Effector memory CD4-positive, alpha-beta T cell (primary cell): ENCODE results near the gene COMMD7.
A peak's percentile ranks its signal among the peaks of the same experiment; 100 is the strongest.

Experiments used
- DNase-seq, 3 donors: peaks; one replicate each; pipeline ENCODE4 v3.0.0-alpha.2; 2020
- H3K27ac ChIP-seq: 2 replicates; pipeline ENCODE4 v1.7.0; 2013; ENCODE audit warnings: mild to moderate bottlenecking, low read length, moderate library complexity; ENCODE audit not compliant: insufficient read depth, poor library complexity, severe bottlenecking
- H3K27me3 ChIP-seq: replicated peaks from 2 replicates; pipeline ENCODE4 v1.7.0; 2013; ENCODE audit warnings: mild to moderate bottlenecking, low read length; ENCODE audit not compliant: insufficient read depth, control insufficient read depth, poor library complexity, severe bottlenecking
- H3K36me3 ChIP-seq: 2 replicates; pipeline ENCODE4 v1.7.0; 2013; ENCODE audit warnings: mild to moderate bottlenecking, low read length, moderate library complexity; ENCODE audit not compliant: control insufficient read depth, insufficient read depth
- H3K4me1 ChIP-seq: 2 replicates; pipeline ENCODE4 v1.7.0; 2013; ENCODE audit warnings: low read length, mild to moderate bottlenecking; ENCODE audit not compliant: control insufficient read depth, insufficient read depth, poor library complexity, severe bottlenecking
- H3K4me3 ChIP-seq: 2 replicates; pipeline ENCODE4 v1.7.0; 2013; ENCODE audit warnings: low read length, low read depth, mild to moderate bottlenecking; ENCODE audit not compliant: insufficient read depth, poor library complexity, severe bottlenecking
- H3K9me3 ChIP-seq: 2 replicates; pipeline ENCODE4 v1.7.0; 2013; ENCODE audit warnings: mild to moderate bottlenecking, low read length, moderate library complexity; ENCODE audit not compliant: control insufficient read depth

The COMMD7 gene

DNA sequence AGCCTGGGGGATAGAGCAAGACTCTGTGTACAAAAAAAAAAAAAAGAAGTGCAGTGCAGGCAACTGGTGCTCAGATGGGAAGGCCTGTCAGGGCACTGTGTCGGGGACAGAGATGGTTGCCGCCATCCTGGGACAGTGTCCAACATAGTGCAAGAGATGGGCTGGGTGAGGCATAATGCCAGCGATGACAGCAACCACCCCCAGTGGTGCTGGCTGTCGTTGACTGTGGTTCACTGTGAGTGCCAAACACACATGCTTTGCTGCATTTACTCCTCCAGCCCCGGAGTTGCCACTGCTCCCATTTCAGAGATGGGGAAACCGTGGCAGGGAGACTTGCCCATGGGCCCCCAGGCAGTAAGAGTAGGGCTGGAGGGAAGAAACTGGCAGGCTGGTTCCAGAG is 64.3 kb downstream of the COMMD7 start:
- H3K36me3 ChIP-seq: no peaks in the 10 kb centered on the region
- no peak overlapping the region for H3K27ac ChIP-seq
- no peaks in the 10 kb centered on the region for H3K9me3 ChIP-seq
- H3K27me3 ChIP-seq: no peaks in the 10 kb centered on the region
- H3K4me3 ChIP-seq: no peak overlapping the region
- DNase-seq: no peak
- no peaks in the 10 kb centered on the region for H3K4me1 ChIP-seq

DNA sequence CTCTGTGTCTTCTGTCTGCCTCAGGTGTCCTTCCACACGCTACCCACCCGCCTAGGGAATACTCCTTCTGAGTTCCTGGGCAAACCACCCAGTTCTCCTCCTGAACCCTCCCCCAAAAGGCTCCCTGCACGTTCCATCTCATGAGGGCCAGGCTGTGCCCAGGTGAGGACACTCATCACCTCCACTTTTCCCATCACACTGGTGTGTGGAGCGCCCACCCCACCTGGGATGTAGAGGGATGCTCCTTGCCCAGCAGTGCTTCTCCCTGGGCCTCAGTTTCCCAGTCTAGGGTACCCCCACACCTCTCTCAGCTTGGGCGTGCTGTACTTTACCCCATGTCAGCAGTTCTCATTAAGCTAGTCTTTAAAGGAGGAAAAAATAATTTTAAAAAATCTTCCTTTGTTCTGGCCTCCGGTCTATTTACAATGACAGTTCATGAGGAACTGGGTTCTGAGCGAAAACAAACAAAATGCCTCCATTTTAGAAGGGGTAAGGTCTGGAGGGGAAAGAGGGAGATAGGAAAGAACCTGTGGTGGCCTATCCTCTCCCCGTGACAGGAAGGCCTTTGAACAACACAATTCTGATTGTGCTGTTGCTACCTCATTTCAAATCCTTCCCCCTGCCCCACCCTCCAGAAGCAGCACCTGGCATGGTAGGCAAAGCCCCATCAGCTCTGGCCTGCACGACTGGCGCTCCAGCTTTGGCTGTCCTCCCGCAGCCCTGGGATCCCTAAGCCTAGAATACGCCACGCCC is 67.9 kb downstream of the COMMD7 start:
- Histone ChIP-seq H3K4me3 (no peak overlapping the region), H3K36me3 (no peaks in the 10 kb centered on the region), H3K9me3 (no peaks in the 10 kb centered on the region), H3K27ac (no peak overlapping the region), H3K27me3 (no peaks in the 10 kb centered on the region), H3K4me1 (no peaks in the 10 kb centered on the region)
- DNase-seq: no peak

DNA sequence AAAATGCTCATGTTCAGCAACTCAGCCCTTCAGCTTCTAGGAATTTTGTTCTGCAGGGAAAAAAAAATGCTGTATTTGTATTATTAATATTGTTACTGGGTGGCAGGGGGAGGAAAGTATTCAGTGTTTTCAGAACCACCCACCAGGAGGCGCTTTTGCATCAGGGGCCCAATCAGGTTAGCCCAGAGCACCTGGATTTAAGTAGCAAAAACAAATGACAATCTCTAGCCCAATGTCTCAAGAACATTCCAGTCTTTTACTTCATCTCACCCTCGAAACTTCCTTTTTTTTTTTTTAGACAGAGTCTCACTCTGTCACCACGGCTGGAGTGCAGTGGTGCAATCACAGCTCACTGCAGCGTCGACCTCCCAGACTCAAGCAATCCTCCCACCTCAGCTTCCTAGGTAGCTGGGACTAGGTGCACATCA is 68.9 kb downstream of the COMMD7 start:
- no peak overlapping the region for H3K27ac ChIP-seq
- H3K9me3 ChIP-seq: no peaks in the 10 kb centered on the region
- DNase-seq: peak; percentile 32 to 49 (median 34)
- H3K27me3 ChIP-seq: no peaks in the 10 kb centered on the region
- H3K4me1 ChIP-seq: no peaks in the 10 kb centered on the region
- no peaks in the 10 kb centered on the region for H3K36me3 ChIP-seq
- H3K4me3 ChIP-seq: no peak overlapping the region

DNA sequence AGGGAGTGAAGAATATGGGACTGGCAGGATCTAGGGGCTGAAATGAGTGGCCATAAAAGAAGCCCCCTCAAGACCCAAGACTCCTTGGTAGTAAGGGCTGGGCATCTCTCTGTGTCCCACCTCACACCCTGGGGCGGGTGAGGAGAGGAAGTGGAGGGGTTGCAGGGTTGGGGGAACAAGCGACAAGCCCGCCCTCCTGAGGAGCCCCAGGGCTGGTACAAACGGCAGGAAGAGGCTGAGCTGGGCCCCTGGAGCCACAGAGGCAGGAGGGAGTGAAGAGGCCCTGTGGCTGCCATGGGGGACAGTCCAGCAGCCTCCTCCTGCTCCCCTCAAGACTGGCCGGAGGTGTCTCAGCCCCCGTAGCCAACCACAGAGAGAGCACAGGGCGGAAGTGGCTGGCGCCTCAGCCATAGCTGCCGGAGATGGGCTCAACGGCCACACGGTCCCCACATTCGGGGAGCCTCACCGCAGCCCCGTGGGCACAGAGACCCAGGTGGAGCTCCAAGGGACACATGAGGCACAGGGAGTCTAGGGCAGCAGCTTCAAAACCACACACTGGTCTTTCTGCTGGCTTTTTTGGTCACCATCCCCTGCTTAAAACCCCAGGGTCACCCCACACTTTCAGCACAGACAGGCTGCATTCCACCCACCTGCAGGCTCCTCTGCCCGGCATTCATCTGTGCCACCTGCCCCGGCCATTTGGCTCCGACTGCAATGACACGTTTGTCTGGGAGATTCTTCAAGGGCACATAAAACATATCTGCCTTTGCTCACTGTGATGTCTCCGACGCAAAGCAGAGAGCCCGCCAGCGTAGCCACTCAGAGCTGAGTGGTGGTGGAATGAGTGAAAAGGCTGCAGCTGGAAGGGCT is 70.0 kb downstream of the COMMD7 start:
- Histone ChIP-seq H3K36me3 (no peaks in the 10 kb centered on the region), H3K9me3 (no peaks in the 10 kb centered on the region), H3K4me1 (no peaks in the 10 kb centered on the region), H3K27ac (no peak overlapping the region), H3K4me3 (no peak overlapping the region), H3K27me3 (no peaks in the 10 kb centered on the region)
- DNase-seq: no peak

DNA sequence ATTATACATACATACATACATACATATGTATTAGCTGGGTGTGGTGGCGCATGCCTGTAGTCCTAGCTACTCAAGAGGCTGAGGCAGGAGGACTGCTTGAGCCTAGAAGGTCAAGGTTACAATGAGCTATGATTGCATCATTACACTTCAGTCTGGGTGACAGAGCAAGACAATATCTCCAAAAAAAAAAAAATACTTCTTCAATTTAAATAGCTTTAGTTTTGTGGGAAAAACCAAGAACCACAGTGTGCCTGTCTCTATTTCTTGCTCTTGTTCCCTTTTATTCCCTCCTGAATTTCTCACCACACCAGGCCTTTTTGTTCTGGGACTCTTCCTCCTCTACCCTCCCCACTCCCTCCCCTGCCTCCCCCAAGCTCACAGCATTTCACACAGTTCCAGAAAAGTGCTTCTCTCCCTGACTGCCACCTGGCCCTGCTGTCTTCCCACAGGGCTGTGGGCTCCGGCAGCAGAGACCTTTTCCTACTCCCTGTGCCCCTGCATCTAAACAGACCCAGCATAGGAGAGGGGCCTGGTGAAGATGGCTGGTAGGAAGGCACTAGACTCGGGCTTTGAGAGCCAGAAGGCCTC is 70.8 kb downstream of the COMMD7 start:
- no peaks in the 10 kb centered on the region for H3K4me1 ChIP-seq
- no peaks in the 10 kb centered on the region for H3K9me3 ChIP-seq
- H3K4me3 ChIP-seq: no peak overlapping the region
- H3K27me3 ChIP-seq: no peaks in the 10 kb centered on the region
- H3K36me3 ChIP-seq: no peaks in the 10 kb centered on the region
- DNase-seq: no peak
- H3K27ac ChIP-seq: no peak overlapping the region

DNA sequence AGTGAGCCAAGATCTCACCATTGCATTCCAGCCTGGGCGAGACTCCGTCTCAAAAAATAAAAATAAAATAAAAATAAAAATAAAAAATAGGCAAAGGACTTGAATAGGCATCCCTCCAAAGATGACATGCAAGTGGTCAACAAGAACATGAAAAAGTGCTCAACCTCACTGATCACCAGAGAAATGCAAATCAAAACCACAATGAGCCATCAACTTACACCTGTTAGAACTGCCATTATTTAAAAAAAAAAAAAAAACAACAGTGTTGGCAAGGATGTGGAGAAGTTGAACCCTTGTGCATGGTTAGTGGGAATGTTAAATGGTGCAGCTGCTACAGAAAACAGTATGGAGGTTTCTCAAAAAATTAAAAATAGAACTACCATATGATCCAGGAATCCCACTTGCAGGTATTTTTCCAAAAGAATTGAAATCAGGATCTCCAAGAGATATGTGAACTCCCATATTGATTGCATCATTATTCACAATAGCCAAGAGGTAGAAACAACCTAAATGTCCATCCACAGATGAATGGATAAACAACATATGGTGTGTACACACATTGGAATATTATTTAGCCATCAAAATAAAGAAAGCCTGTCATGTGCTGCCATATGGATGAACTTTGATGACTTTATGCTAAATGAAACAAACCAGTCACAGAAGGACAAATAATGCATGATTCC is 72.4 kb downstream of the COMMD7 start:
- Histone ChIP-seq H3K27me3 (no peaks in the 10 kb centered on the region), H3K36me3 (no peaks in the 10 kb centered on the region), H3K4me1 (no peaks in the 10 kb centered on the region), H3K27ac (no peak overlapping the region), H3K4me3 (no peak overlapping the region), H3K9me3 (no peaks in the 10 kb centered on the region)
- no peak for DNase-seq

DNA sequence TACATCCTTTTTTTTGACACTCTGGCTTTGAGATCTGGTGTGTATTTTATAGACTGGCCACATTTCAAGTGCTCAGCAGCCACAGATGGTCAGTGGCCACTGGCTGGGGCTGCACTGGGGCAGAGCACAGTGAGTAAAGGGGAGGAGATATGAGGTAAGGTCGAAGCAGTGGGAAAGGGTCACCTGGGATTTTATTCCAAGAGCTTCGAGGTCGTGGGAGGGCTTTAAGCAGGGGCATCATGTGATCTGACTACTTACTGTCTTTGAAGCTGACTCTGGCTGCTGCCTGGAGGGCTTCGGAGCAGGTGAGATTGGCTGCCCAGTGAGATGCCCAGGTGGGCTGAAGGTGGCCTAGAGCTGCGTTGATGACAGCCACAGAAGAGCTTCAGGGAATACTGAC is 76.2 kb downstream of the COMMD7 start:
- no peak overlapping the region for H3K27ac ChIP-seq
- no peak for DNase-seq
- H3K27me3 ChIP-seq: no peaks in the 10 kb centered on the region
- H3K36me3 ChIP-seq: no peaks in the 10 kb centered on the region
- H3K4me3 ChIP-seq: no peak overlapping the region
- no peaks in the 10 kb centered on the region for H3K9me3 ChIP-seq
- H3K4me1 ChIP-seq: no peaks in the 10 kb centered on the region

DNA sequence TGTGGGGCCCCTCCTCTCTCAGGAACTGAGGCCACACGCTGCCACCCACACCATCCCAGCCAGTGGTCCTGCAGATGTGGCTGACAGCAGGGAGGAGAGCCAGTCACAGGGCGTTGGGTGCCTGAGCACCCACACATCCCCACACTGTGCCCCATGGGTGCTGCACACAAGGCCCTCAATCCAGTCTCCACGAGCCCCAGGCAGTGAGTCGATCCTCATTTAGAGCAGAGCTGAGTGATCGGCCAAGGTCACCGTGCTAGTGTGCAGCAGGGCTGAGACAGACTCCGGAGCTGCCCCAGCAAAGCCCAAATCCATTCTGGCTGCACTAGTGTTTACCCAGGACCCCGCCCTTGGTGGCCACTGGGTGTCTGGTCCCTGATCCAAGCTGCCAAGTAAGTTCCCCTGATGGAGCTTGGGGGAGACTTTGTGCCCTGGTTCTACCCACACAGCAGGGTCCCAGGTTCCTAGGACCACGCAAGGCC is 78.5 kb downstream of the COMMD7 start:
- Histone ChIP-seq H3K4me3 (no peak overlapping the region), H3K27me3 (no peaks in the 10 kb centered on the region), H3K27ac (no peak overlapping the region), H3K36me3 (no peaks in the 10 kb centered on the region), H3K9me3 (peaks cover 3% of the 10 kb centered on the region), H3K4me1 (no peaks in the 10 kb centered on the region)
- no peak for DNase-seq

DNA sequence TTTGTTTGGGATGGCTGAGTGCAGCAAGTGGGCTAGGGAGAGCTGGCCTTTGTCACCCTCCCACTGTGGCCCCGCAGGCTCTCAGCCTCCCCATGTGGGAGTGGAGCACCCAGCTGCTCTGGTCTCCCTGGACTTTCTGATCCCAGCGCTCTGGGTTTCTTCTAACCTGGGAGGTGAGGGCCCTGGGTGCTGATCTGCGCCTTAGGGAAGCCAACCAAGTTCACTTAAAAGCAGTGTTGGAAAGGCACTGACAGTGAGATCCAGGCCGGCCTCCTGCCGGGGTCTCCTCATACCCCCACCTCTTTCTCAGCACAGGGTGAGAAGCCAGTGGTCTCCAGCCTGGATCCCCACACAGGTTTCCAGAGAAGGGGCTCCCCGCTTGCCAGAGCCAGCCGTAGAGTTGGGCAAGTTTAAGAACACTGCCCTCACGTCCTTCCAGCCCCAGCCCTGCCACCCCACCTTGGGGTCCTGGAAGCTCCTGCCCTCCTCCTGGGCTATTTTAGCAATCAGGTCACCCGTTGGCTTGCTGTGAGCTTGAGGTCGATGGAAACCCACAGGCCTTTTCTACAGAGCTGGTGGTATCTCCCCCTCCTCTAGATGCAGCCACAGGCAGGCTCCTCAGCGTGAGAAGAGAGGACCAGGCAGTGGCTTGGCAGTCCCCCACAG is 79.1 kb downstream of the COMMD7 start:
- Histone ChIP-seq H3K27me3 (no peaks in the 10 kb centered on the region), H3K36me3 (no peaks in the 10 kb centered on the region), H3K9me3 (peaks cover 3% of the 10 kb centered on the region), H3K4me3 (no peak overlapping the region), H3K27ac (no peak overlapping the region), H3K4me1 (no peaks in the 10 kb centered on the region)
- DNase-seq: no peak
